K562 (cell line): Measurements from ENCODE around the gene INSIG1. TPM values are rescaled to one million over a fixed set of nuclear protein-coding genes. Genes with fewer than 3 reads are reported as not detected.

ENCODE experiments used
- AFF1 ChIP-seq, 2 experiments: fragments of 450-650 bp; IDR thresholded peaks; 2 replicates each; pipeline ENCODE4 v1.6.1; 2018; ENCODE audit warnings: mild to moderate bottlenecking in 2 of 2, low read depth in 1 of 2; ENCODE audit not compliant: partially characterized antibody in 2 of 2
- BCOR ChIP-seq: fragments of 450-650 bp; IDR thresholded peaks from 2 replicates; pipeline ENCODE4 v1.6.1; 2016
- E2F8 ChIP-seq: fragments of 450-650 bp; IDR thresholded peaks from 2 replicates; pipeline ENCODE4 v1.7.1; 2018; ENCODE audit warnings: mild to moderate bottlenecking, low read depth; ENCODE audit not compliant: partially characterized antibody
- ELF1 ChIP-seq: fragments of 200-800 bp; sonication (Bioruptor generic); IDR thresholded peaks from 2 replicates; pipeline ENCODE4 v1.6.1; 2016; ENCODE audit warnings: missing genetic modification characterization, missing compliant biosample characterization
- JUNB ChIP-seq: fragments of 450-650 bp; formaldehyde crosslinking; conservative IDR thresholded peaks from 2 replicates; pipeline ENCODE4 v1.4.0; 2020; ENCODE audit warnings: mild to moderate bottlenecking
- KDM1A ChIP-seq, 2 experiments: fragments of 450-650 bp; IDR thresholded peaks; 2 replicates each; pipeline ENCODE4 v1.6.1; 2016; ENCODE audit warnings: mild to moderate bottlenecking in 2 of 2
- KHSRP ChIP-seq: fragments of 450-650 bp; IDR thresholded peaks from 2 replicates; pipeline ENCODE4 v1.6.1; 2017
- LEF1 ChIP-seq: fragments of 450-650 bp; IDR thresholded peaks from 2 replicates; pipeline ENCODE4 v1.6.1; 2016; ENCODE audit warnings: mild to moderate bottlenecking
- MCM7 ChIP-seq, 2 experiments: fragments of 450-650 bp; IDR thresholded peaks; 2 replicates each; pipeline ENCODE4 v1.6.1; 2016 to 2018
- MECOM ChIP-seq: fragments of 250-450 bp; sonication (Bioruptor Pico); IDR thresholded peaks from 2 replicates; pipeline ENCODE4 v1.8.0; 2022; ENCODE audit warnings: inconsistent platforms
- PML ChIP-seq: IDR thresholded peaks from 2 replicates; pipeline ENCODE4 v1.6.1; 2012; ENCODE audit warnings: low read length, inconsistent platforms
- RAD21 ChIP-seq, 2 experiments: fragments of 250-450 bp in 1 of 2; fragments of 450-650 bp in 1 of 2; sonication (Bioruptor Pico) in 1 of 2; formaldehyde crosslinking in 1 of 2; IDR thresholded peaks in 1 of 2; conservative IDR thresholded peaks in 1 of 2; 2 replicates each; pipeline versions ENCODE4 v1.4.0 to v1.8.0; 2020 to 2022; ENCODE audit warnings: mild to moderate bottlenecking in 2 of 2, moderate library complexity in 1 of 2
- RBM25 ChIP-seq: fragments of 200-400 bp; formaldehyde crosslinking; IDR thresholded peaks from 2 replicates; pipeline ENCODE4 v1.6.1; 2018; ENCODE audit warnings: low read length, low read depth, moderate library complexity; ENCODE audit not compliant: severe bottlenecking
- RCOR1 ChIP-seq, 2 experiments: IDR thresholded peaks; 2 replicates each; pipeline ENCODE4 v1.6.1; 2012; ENCODE audit warnings: low read depth in 2 of 2, low read length in 2 of 2, borderline replicate concordance in 1 of 2, improper control_type of control experiment in 1 of 2
- RFX7 ChIP-seq: fragments of 250-450 bp; sonication (Bioruptor Pico); IDR thresholded peaks from 2 replicates; pipeline ENCODE4 v1.5.1; 2021; ENCODE audit warnings: mild to moderate bottlenecking
- SMARCA4 ChIP-seq: fragments of 450-650 bp; IDR thresholded peaks from 2 replicates; pipeline ENCODE4 v1.6.1; 2016
- SRF ChIP-seq, 2 experiments: fragments of 250-450, 450-650 bp in 1 of 2; sonication (Bioruptor Pico) in 1 of 2; sonication (generic) in 1 of 2; formaldehyde crosslinking; IDR thresholded peaks; 2 replicates each; pipeline versions ENCODE4 v1.5.0 to v1.5.1; 2020 to 2022; ENCODE audit warnings: mild to moderate bottlenecking in 1 of 2, missing genetic modification reagents in 1 of 2
- TBP ChIP-seq: optimal IDR thresholded peaks from 2 replicates; pipeline ENCODE3; 2011; ENCODE audit warnings: low read depth, low read length, improper control_type of control experiment
- TCFL5 ChIP-seq: fragments of 250-450 bp; sonication (Bioruptor Pico); conservative IDR thresholded peaks from 2 replicates; pipeline ENCODE4 v1.6.1; 2021; ENCODE audit warnings: mild to moderate bottlenecking, moderate library complexity, matching md5 sums
- TFE3 ChIP-seq: fragments of 450-650 bp; formaldehyde crosslinking; IDR thresholded peaks from 2 replicates; pipeline ENCODE4 v1.4.0; 2020; ENCODE audit warnings: mild to moderate bottlenecking, mixed read lengths
- ZFP36 ChIP-seq: fragments of 150-350 bp; IDR thresholded peaks from 2 replicates; pipeline ENCODE4 v1.6.1; 2018; ENCODE audit warnings: low read length, low read depth; ENCODE audit not compliant: partially characterized antibody
- ZNF134 ChIP-seq: fragments of 250-450 bp; sonication (Bioruptor Pico); conservative IDR thresholded peaks from 2 replicates; pipeline ENCODE4 v1.4.0; 2020
- ZNF146 ChIP-seq: IDR thresholded peaks from one replicate; pipeline ENCODE4 v1.6.1; 2018; ENCODE audit warnings: missing compliant biosample characterization; ENCODE audit not compliant: unreplicated experiment
- ZNF232 ChIP-seq: sonication (generic); formaldehyde crosslinking; IDR thresholded peaks from 2 replicates; pipeline ENCODE4 v1.8.0; 2022; ENCODE audit warnings: mild to moderate bottlenecking, missing genetic modification reagents
- ZNF324 ChIP-seq: fragments of 250-450 bp; sonication (Bioruptor Pico); IDR thresholded peaks from 2 replicates; pipeline ENCODE4 v1.4.0; 2020; ENCODE audit warnings: mild to moderate bottlenecking
- polyA plus RNA-seq, 8 experiments: library from polyadenylated mRNA; depleted of rRNA in 4 of 8; stranded (reverse) in 5 of 8; unstranded in 3 of 8; fragments of >200 nt; fragmentation: Nextera tagmentation in 2 of 8; fragmentation: Illumina TruSeq in 1 of 8; extraction: Ambion mirVana in 2 of 8; extraction: Trizol in 1 of 8; gene quantifications; 2 replicates each; pipeline versions ENCODE4 v1.2.1 to v1.2.3, GENCODE V29; 2011 to 2014; ENCODE audit warnings: inconsistent platforms in 1 of 8, missing spikeins in 1 of 8
- total RNA-seq, 7 experiments: library from RNA; depleted of rRNA in 6 of 7; stranded (reverse); fragments of >200 nt in 6 of 7; fragmentation: Illumina TruSeq in 2 of 7; extraction: Trizol in 2 of 7; gene quantifications; 2 replicates each; pipeline versions ENCODE4 v1.2.1 to v1.2.3, GENCODE V29; 2011 to 2021; ENCODE audit warnings: low replicate concordance in 1 of 7

Gene INSIG1
- total and polyA plus RNA-seq, 9 of the 15 experiments (the other 6 are each of a cell fraction or from before 2014, with no cell fraction given): 57.1 to 787 (median 238) TPM

- TF ChIP-seq AFF1 (IDR thresholded peaks at IDR 0.05; ENCODE audit: low read depth in 1 of 2, partially characterized antibody in 2 of 2): no peak
- no peak for TF ChIP-seq SMARCA4
- TF ChIP-seq ZNF232: no peak
- peak; percentile 54; the same call in 1 of the 2 replicates for TF ChIP-seq LEF1
- TF ChIP-seq ZNF324 (CRISPR knock-in tag): no peak
- no peak for TF ChIP-seq MECOM (CRISPR knock-in tag)
- peak; percentile 92 for TF ChIP-seq BCOR
- TF ChIP-seq PML: no peak
- TF ChIP-seq SRF (CRISPR knock-in tag; IDR thresholded peaks at IDR 0.05): no peak
- no peak for TF ChIP-seq RAD21 (CRISPR knock-in tag; conservative IDR thresholded peaks at IDR 0.05 in 1 of 2, IDR thresholded peaks at IDR 0.05 in 1 of 2)
- no peak for TF ChIP-seq ELF1 (tag)
- no peak for TF ChIP-seq ZNF146 (CRISPR knock-in tag)
- no peak for TF ChIP-seq MCM7 (IDR thresholded peaks at IDR 0.05)
- TF ChIP-seq TCFL5 (CRISPR knock-in tag): no peak
- peak in 1 of 2 experiments; percentile 61; a peak in 3 of 4 replicates for TF ChIP-seq KDM1A (IDR thresholded peaks at IDR 0.05)
- TF ChIP-seq RFX7: no peak
- TF ChIP-seq E2F8: no peak
- no peak for TF ChIP-seq TFE3 (CRISPR knock-in tag)
- TF ChIP-seq ZNF134 (CRISPR knock-in tag): no peak
- peak; percentile 91 for TF ChIP-seq ZFP36
- no peak for TF ChIP-seq JUNB (CRISPR knock-in tag)
- TF ChIP-seq RCOR1 (IDR thresholded peaks at IDR 0.05; ENCODE audit: borderline replicate concordance in 1 of 2, low read depth in 2 of 2, low read length in 2 of 2): peak in 1 of 2 experiments; percentile 52; a peak in 2 of 4 replicates
- no peak for TF ChIP-seq TBP
- no peak for TF ChIP-seq KHSRP
- peak; percentile 97 for TF ChIP-seq RBM25
Observed at GRCh38 chr7:155324918-155325235, 27.2 kb downstream of the INSIG1 start (continued).
